D721Med (cell line): ENCODE results near the gene PTPRT.

Experiments
- DNase-seq: peaks from one replicate; pipeline ENCODE4 v3.0.0; 2011; ENCODE audit warnings: low spot score; ENCODE audit not compliant: insufficient read length
- FAIRE-seq: peaks from 2 replicates; lab custom pipeline; 2011; peaks lifted over from hg19 to GRCh38; lab: Jason Lieb, UNC
- CTCF ChIP-seq: IDR thresholded peaks from 2 replicates; pipeline ENCODE4 v1.5.1; 2012; ENCODE audit warnings: mild to moderate bottlenecking, control low read depth; ENCODE audit not compliant: insufficient read depth; ENCODE audit errors: missing control alignments

Gene PTPRT

GRCh38 chr20:42461965-42462593, 727.6 kb downstream of the PTPRT start:
- DNase-seq = no peak
- no peak for FAIRE-seq
- no peak for TF ChIP-seq CTCF

- DNase-seq (no peak), FAIRE-seq (no peak)
- no peak for TF ChIP-seq CTCF
Observed at GRCh38 chr20:42461291-42461690, 728.4 kb downstream of the PTPRT start.

GRCh38 chr20:42447270-42447669, 742.4 kb downstream of the PTPRT start:
- FAIRE-seq (no peak), DNase-seq (no peak)
- TF ChIP-seq CTCF = no peak

- DNase-seq (no peak), FAIRE-seq (no peak)
- no peak for TF ChIP-seq CTCF
Observed at GRCh38 chr20:42444799-42445198, 744.9 kb downstream of the PTPRT start.

- FAIRE-seq = no peak
- no peak for DNase-seq
- no peak for TF ChIP-seq CTCF
Observed at GRCh38 chr20:42443200-42443599, 746.5 kb downstream of the PTPRT start.

- no peak for TF ChIP-seq CTCF
- FAIRE-seq = no peak
- no peak for DNase-seq
Observed at GRCh38 chr20:42442716-42443115, 747.0 kb downstream of the PTPRT start.

- no peak for TF ChIP-seq CTCF
- DNase-seq (no peak), FAIRE-seq (no peak)
Observed at GRCh38 chr20:42441864-42442331, 747.8 kb downstream of the PTPRT start.
